NCI-H524 (cell line): ENCODE measurements around the gene MVB12B.

Experiments used
- DNase-seq, 2 experiments: peaks; one replicate each; lab custom pipeline; 2025; lab: John Stamatoyannopoulos, UW

MVB12B gene

GRCh38 chr9:126452106-126452505 lies 125.5 kb downstream of the MVB12B start:
- no peak for DNase-seq

DNA sequence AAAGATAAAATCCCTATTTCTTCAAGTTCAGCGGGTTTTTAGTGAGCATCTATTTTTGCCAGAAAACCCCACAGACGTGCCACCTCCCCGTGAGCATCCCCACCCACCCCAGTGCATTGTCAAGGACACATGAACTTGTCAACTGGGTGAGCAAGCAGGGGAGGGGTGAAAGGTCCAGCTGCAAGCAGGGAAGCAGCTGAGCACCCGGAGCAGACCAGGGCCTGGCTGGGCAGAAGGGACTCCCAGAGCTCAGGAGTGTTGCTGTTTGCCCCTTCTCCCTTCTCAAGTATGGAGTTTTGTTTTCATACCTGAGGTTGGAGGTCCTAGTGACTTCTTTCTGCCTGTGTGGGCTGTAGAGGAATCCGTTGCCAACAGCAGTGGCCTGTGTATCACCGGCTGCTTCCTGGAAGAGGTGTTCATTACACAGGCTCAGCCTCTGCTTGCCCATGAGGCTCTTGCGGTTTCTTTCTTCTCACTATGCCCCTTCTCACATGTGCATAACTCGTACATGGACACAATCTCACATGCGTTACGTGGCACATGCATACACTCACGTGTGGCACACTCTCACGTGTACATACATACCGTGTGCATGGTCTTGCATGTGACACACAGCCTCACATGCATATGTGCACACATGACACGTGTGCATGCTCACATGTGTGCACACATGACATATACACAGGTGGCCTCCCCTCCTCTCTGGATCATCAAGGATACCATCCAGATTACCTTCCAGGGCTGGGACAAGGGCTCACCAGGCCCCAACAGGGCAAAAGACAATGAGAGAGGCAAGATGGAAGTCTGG lies 126.7 kb downstream of the MVB12B start:
- no peak for DNase-seq

GRCh38 chr9:126454215-126454614 lies 127.6 kb downstream of the MVB12B start:
- DNase-seq = no peak

GRCh38 chr9:126454795-126455194 lies 128.2 kb downstream of the MVB12B start:
- no peak for DNase-seq

DNA sequence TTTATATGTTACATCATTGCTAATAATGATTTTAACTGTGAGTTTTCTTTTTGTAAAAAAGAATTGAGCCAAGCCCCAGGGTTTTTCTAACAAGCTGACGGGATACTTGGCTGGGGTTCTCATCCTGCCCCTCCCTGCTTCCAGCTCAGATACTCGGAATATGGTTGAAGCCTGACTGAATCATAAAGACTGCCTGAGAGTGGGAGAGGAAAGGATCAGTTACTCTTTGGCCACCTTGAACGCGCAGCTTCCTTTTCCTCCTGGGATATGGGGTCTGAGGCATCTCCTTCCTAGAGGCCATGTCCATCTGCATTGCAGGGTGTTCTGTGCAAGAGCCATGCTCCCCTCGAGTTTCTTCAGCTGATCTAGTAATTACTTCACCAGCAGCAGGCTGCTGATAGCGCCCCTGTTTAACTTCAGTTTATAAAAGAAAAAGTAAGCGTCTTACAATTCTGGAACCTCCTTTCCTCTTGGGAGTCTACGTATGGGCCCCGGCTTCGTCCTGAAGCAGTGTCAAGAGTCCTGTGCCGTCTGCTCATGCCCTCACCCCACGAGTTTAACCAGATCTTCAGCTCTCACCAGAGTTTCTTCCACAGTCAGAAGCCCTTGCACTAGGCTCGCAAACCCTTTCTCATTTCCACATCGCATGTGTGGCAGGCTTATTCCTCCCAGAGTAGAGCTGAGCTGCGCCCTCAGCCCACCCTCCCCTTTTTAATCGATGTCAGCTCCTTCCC lies 130.0 kb downstream of the MVB12B start:
- no peak for DNase-seq

DNA sequence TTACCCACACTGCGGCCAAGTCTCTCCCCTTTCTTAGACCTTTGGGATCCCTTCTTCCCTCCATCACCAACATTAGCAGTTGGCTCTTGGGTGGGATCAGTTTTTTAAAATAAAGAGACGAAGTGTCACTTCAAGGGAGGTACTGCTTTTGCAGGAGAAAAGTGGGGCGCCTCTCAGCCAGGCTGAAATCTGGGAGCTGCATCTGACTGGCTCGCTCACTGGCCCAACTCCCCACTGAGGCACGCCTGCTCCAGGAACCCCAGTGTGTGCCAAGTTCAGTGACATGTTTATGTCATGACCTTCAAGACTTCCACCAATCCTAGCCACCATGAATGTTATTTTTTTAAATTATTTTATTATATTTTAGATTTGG lies 130.5 kb downstream of the MVB12B start:
- no peak for DNase-seq

DNA sequence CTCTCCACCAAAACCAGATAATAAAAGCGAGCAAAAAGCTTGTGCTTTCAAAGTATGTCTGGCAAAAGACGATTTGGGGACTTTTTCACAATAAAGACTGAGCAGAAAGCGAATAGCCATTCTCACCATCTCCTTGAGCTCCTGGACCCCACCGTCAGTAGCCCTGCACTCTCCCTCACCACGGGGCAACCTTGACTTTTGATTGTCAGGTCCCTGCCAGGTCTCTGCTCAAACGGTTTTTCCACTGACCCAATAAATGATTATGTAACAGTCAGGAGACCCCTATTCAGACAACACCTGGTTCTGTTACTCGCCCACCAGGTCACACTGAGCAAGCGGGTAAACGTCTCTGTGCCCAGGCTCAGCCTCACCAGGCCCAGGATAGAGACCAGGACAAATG lies 131.3 kb downstream of the MVB12B start:
- DNase-seq = no peak

DNA sequence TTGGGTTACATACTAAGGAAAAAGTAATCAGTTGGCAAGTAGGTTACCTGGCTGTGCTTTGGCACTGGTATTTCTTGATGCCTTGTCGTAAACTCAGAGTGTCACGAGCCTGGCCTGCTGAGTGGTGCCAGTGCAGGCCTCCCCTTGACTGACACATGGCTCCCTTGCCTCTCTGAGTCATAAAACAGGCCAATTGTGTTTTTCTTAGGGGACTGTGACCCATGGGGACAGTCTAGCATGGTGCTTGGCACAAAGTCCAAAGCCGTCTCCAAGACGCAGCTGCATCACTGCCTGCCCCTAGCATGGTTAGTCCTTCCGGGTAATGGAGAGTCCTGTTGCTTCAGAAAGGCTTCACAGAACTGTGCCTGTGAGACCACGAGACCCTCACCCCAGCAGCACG lies 132.5 kb downstream of the MVB12B start:
- DNase-seq = no peak

DNA sequence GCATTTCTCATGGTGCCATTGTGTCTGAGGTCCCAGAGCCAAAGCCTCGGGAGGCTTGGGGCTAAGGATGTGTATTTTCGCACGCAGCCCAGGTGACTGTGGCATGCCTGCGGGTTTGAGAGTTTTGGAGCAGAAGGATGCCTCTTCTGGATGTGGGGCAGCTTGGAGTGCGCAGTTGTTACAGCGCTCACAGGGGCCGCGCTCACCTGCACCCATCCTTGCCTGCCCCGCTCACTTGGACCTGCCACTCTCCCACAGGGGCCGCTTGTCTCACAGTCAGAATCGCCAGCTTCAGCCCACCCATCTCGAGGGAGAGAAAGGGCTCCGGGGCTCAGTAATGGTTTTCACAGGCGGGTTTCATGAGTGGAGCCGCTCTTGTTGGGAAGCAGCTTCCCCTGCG lies 132.9 kb downstream of the MVB12B start:
- no peak for DNase-seq

- no peak for DNase-seq
Measured at GRCh38 chr9:126459965-126460843, 133.6 kb downstream of the MVB12B start.

DNA sequence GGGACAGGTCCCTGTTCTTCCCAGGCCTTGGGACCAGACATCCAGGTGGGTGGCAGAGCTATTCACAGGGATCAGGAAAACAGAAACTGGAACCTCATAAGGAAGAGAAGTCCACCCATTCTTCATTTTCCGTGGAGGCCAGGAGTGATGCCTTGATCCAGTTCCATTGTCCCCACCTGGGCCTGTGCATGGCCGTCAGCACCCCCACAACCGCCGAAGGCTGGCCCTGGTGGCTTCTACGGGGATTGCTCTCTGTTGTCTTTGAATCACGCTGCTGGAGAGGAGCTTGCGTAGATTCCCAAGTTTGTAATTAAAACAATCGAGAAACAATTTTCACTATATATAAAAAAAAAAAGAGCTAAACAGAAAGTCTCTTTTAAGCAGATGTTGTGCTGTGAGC lies 134.4 kb downstream of the MVB12B start:
- DNase-seq = no peak

DNA sequence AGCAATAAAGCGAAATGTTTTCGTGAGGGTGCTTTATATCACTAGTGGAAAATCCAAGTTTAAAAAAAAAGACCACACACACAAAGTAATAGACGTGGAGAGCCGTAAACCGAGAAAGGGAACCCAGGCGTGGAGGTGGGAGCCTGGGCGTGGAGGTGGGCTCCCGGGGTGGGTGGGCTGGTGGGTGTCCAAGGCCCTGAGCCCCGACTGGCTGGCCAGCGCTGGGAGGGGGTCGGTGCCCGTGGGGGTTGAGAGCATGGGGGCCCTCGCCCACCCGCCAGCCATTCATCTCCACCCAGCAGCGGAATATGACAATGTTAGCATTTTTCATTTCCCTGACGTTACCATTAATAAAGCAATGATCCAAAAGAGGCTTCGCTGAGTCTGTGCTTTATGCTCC lies 135.0 kb downstream of the MVB12B start:
- no peak for DNase-seq

- no peak for DNase-seq
Measured at GRCh38 chr9:126462617-126463016, 136.0 kb downstream of the MVB12B start.

- DNase-seq = no peak
Measured at GRCh38 chr9:126463426-126463825, 136.8 kb downstream of the MVB12B start.

DNA sequence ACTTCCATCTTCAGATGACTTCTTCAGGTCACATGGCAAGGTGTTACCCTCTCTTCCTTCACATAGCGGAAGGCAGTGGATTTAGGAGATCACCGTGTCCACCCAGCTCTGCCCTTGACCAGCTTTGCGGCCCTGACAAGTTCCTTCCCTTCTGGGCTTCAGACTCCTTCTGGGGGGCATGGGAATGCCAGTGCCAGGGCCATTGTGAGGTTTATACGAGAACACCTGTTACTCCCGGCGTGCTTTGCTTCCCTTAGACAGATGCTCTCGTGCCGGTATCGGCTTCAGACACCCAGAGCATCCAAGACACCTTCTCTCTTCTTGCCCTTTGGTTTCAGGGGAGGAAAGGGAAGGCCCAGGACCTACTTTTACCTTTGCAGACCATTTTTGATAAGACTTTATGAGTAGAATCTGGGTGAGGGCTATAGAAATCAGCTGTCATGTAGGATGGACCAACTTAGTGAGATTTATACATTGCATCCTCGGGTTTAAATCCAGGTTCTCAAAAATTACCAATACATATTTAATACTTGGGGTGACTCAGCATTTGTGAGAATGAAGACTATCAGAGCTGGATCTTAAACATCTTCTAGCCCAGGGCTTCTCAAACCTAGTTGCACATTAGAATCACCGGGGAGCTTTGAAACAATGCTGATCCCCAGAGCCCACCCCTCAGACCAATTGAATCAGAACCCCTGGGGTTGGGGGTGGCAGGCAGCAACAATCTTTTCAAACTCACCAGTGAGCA lies 138.2 kb downstream of the MVB12B start:
- DNase-seq = no peak

GRCh38 chr9:126465977-126466376 lies 139.3 kb downstream of the MVB12B start:
- DNase-seq = no peak

GRCh38 chr9:126468141-126468825 lies 141.7 kb downstream of the MVB12B start:
- no peak for DNase-seq

DNA sequence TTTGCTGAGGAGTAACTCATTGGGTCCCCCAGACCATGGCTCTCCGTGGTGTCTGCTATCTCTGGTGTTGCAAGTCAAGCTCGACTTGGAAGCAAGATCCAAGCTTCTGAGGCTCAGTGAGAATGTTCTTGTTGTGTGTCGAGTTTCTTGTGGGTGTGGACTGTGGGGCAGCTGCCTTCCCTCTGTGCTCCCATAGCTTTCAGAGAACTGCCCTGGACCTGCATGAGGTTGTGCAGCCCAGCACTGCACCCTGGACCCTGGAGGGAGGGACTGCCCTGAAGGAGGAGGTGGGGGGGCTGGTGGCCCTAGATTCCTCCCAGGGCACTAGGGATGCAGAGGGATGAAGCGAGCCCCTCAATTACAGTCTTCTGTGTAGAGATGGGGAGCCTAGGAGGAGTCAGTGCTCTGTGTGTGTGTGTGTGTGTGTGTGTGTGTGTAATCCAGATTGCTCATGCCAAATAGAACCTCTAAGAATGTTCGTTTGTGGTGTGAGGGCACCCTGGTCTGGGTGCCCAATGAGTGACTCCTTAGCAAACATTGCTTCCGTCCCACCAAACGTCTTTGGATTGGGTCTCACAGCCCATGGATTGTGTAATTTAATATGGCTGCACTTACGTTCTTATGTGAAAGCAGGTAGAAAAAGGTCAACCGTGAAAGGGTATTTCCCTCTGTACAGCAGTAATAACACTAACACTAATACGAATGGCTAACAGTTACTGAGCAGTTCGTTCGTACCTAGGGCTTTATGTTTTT lies 143.8 kb downstream of the MVB12B start:
- no peak for DNase-seq

DNA sequence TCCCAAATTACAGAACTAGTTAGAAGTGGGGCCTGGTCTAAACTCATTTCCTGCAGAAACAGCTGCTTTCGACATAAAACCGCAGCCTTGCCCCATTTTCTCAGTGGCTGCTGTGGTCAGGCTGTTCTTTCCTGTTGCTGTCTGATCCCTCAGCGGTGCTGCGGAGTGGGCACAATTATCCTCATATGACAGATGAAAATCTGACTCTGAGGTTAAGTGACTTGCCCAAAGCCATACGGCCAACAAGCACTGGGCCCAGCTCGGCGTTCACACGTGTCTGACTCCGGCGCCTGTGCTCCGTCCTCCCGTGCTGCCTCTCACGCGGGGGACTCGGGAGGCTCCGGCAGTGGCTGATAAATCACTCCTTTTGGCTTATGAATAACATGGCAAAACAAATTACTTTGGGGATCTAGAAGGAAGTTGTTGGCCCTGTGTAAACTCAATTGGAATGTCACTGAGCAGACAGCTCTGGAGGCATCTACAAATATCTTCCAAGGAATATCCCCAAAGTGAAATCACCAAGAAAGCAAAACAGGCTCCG lies 144.5 kb downstream of the MVB12B start:
- no peak for DNase-seq
